Transverse colon (tissue), 3 donors: Measurements from ENCODE around the gene THAP4.

Experiments used
- CTCF ChIP-seq, 5 experiments: fragments of 200-600 bp in 3 of 5; fragments of 450-650 bp in 2 of 5; sonication (generic) in 3 of 5; IDR thresholded peaks; 1 replicate in 2 of 5; 2 replicates in 3 of 5; pipeline ENCODE4 v1.5.1; 2016 to 2017; ENCODE audit warnings: antibody characterized with exemption in 5 of 5, inconsistent platforms in 3 of 5, mild to moderate bottlenecking in 2 of 5, moderate library complexity in 1 of 5
- EP300 ChIP-seq: sonication (generic); formaldehyde crosslinking; IDR thresholded peaks from one replicate; pipeline ENCODE4 v1.6.1; 2017; ENCODE audit warnings: antibody characterized with exemption, low read depth

GRCh38 chr2:241649927-241650326, 13.0 kb upstream of the THAP4 start:
- no peak for TF ChIP-seq CTCF (IDR thresholded peaks at IDR 0.05)
- no peak for TF ChIP-seq EP300
